ENCODE data around the gene CAMSAP1. TPM values are rescaled to one million over a fixed set of nuclear protein-coding genes. Genes with fewer than 3 reads are reported as not detected.

CAMSAP1 gene
- total and polyA plus RNA-seq, 2 of the 4 experiments (the other 2 are of a cell fraction): 8.2 to 19.5 TPM

DNA sequence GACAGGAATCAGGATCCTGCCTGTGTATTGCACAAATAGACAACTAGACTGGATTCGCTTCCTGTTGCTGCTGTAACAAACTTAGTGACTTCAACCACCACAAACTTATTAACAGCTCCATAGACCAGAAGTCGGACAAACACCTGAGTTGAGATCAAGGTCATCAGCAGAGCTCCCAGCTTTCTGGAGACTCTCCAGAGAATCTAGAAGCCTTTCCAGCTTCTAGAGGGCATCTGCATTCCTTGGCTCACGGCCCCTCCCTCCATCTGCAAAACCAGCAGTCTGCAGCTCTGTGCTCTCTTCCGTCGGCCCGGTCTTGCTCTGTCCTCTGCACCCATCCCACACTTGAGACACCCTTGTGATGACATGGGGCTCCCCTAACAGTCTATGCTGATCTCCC, 106.3 kb downstream of the CAMSAP1 start:
- no peaks in the 10 kb centered on the region for H3K79me1 ChIP-seq (ENCODE audit: low read depth in 1 of 2, low read length in 2 of 2)
- no peaks in the 10 kb centered on the region for H3K27me3 ChIP-seq (ENCODE audit: control insufficient read depth, insufficient read depth, low read length)
- H4K91ac ChIP-seq (ENCODE audit: insufficient read depth, low read depth, low read length): no peak overlapping the region
- H3K4me3 ChIP-seq (ENCODE audit: insufficient read depth, low read depth, low read length): no peak overlapping the region
- no peaks in the 10 kb centered on the region for H3K9me3 ChIP-seq (ENCODE audit: control insufficient read depth, insufficient read depth, low read length)
- H2AFZ ChIP-seq (replicated peaks; ENCODE audit: low read length, poor library complexity): no peak overlapping the region
- H3K9ac ChIP-seq (ENCODE audit: low read depth, low read length): no peak overlapping the region
- H2BK20ac ChIP-seq (ENCODE audit: low read depth, low read length): no peak overlapping the region
- no peak for DNase-seq
- peaks cover 6% of the 10 kb centered on the region for H3K4me1 ChIP-seq (ENCODE audit: control insufficient read depth, insufficient read depth, low read length)
- H4K20me1 ChIP-seq (ENCODE audit: insufficient read depth, low read length): no peaks in the 10 kb centered on the region
- no peak overlapping the region for H2AK9ac ChIP-seq (replicated peaks; ENCODE audit: low read depth, low read length, poor library complexity)
- no peaks in the 10 kb centered on the region for H3K9me1 ChIP-seq (ENCODE audit: insufficient read depth, low read length)
- no peak overlapping the region for H3K56ac ChIP-seq (ENCODE audit: extremely low read depth, insufficient read depth, low read length)
- TF ChIP-seq POLR2A (IDR thresholded peaks at IDR 0.05; ENCODE audit: low read depth, low read length): no peak
- no peak for TF ChIP-seq MAZ (IDR thresholded peaks at IDR 0.05; ENCODE audit: borderline replicate concordance, low read depth, low read length)
- no peak for TF ChIP-seq CTCF (conservative IDR thresholded peaks at IDR 0.05; ENCODE audit: low read depth, low read length)
- no peak for TF ChIP-seq CEBPB (IDR thresholded peaks at IDR 0.05; ENCODE audit: low read depth, low read length)
- TF ChIP-seq RAD21 (IDR thresholded peaks at IDR 0.05; ENCODE audit: low read length): no peak
- TF ChIP-seq, protein P1, sequence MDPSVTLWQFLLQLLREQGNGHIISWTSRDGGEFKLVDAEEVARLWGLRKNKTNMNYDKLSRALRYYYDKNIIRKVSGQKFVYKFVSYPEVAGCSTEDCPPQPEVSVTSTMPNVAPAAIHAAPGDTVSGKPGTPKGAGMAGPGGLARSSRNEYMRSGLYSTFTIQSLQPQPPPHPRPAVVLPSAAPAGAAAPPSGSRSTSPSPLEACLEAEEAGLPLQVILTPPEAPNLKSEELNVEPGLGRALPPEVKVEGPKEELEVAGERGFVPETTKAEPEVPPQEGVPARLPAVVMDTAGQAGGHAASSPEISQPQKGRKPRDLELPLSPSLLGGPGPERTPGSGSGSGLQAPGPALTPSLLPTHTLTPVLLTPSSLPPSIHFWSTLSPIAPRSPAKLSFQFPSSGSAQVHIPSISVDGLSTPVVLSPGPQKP (IDR thresholded peaks at IDR 0.05; ENCODE audit: borderline replicate concordance, low read depth, low read length): no peak
- no peak for TF ChIP-seq MXI1 (IDR thresholded peaks at IDR 0.05; ENCODE audit: borderline replicate concordance, low read depth, low read length)
- TF ChIP-seq NFE2L2 (IDR thresholded peaks at IDR 0.05; ENCODE audit: low read depth, low read length): no peak
- no peak for TF ChIP-seq BHLHE40 (IDR thresholded peaks at IDR 0.05; ENCODE audit: low read depth, low read length)
- TF ChIP-seq RCOR1 (IDR thresholded peaks at IDR 0.05; ENCODE audit: insufficient replicate concordance, low read length): no peak
- TF ChIP-seq SMC3 (IDR thresholded peaks at IDR 0.05; ENCODE audit: low read depth, low read length): no peak
- TF ChIP-seq MAFK (IDR thresholded peaks at IDR 0.05; ENCODE audit: low read depth, low read length): no peak
- TF ChIP-seq FOS (IDR thresholded peaks at IDR 0.05; ENCODE audit: low read depth, low read length): no peak
- TF ChIP-seq, protein P2, sequence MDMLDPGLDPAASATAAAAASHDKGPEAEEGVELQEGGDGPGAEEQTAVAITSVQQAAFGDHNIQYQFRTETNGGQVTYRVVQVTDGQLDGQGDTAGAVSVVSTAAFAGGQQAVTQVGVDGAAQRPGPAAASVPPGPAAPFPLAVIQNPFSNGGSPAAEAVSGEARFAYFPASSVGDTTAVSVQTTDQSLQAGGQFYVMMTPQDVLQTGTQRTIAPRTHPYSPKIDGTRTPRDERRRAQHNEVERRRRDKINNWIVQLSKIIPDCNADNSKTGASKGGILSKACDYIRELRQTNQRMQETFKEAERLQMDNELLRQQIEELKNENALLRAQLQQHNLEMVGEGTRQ (IDR thresholded peaks at IDR 0.05; ENCODE audit: low read depth, low read length): no peak
- no peak for TF ChIP-seq RFX5 (IDR thresholded peaks at IDR 0.05; ENCODE audit: low read depth, low read length)
- no peak for TF ChIP-seq CHD1 (IDR thresholded peaks at IDR 0.05; ENCODE audit: low read depth, low read length)
- H2BK120ac ChIP-seq (ENCODE audit: low read depth, low read length): no peak overlapping the region
- H4K5ac ChIP-seq (ENCODE audit: low read depth, low read length): no peak overlapping the region
- no peak overlapping the region for H2BK5ac ChIP-seq (ENCODE audit: low read depth, low read length, poor library complexity, severe bottlenecking)
- H3K14ac ChIP-seq (replicated peaks; ENCODE audit: low read depth, low read length): no peak overlapping the region
- no peak overlapping the region for H3K4ac ChIP-seq (ENCODE audit: low read depth, low read length)
- H2BK15ac ChIP-seq (ENCODE audit: low read depth, low read length): no peak overlapping the region
- intact Hi-C loops (cut with micrococcal nuclease): no loop called here
- H2AK5ac ChIP-seq (ENCODE audit: low read depth, low read length): no peak overlapping the region
- BruUV-seq (replicated peaks): no TSS peak
- POLR2A ChIA-PET (ENCODE audit: unreplicated experiment): no interaction called here
- no peaks in the 10 kb centered on the region for H3K36me3 ChIP-seq (ENCODE audit: control insufficient read depth, insufficient read depth, low read length)
- H3K18ac ChIP-seq (ENCODE audit: low read depth, low read length): no peak overlapping the region
- CTCF ChIA-PET: no interaction called here
- no peak overlapping the region for H4K8ac ChIP-seq (ENCODE audit: low read depth in 2 of 2, low read length in 2 of 2)
- H3K23ac ChIP-seq (ENCODE audit: low read depth, low read length): no peak overlapping the region
- ATAC-seq (ENCODE audit: low read depth): no peak
- WGBS, 2 experiments (ENCODE audit: extremely low coverage in 2 of 2, insufficient read length in 1 of 2): 85% methylated on average over 4 of the region's 6 CpGs; no CpG with 5 or more reads in 1 of the 2 experiments
- H3K27ac ChIP-seq (ENCODE audit: insufficient read depth, low read length): no peak overlapping the region
- in situ Hi-C loops (cut with MboI; ENCODE audit: low sequenced_read_pairs): no loop called here
- dilution Hi-C loops (cut with HindIII; ENCODE audit: low sequenced_read_pairs, unreplicated experiment): no loop called here
- no peak overlapping the region for H3K4me2 ChIP-seq (ENCODE audit: low read depth, low read length)

All from IMR-90 (cell line).